Measurements from ENCODE around the gene CEP89.
"Not testable (repeated sequence)": the region's sequence is repeated elsewhere in the genome, so short reads cannot be mapped to it uniquely, and the experiment has no call there.

CEP89 gene

DNA sequence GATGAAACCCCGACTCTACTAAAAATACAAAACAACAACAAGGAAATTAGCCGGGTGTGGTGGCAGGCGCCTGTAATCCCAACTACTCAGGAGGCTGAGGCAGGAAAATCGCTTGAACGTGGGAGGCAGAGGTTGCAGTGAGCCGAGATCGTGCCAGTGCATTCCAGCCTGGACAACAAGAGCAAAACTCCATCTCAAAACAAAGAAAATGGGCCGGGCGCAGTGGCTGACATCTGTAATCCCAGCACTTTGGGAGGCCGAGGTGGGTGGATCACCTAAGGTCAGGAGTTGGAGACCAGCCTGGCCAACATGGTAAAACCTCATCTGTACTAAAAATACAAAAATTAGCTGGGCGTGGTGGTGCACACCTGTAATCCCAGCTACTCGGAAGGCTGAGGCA lies 139.7 kb downstream of the CEP89 start:
- DNase-seq: not testable (repeated sequence)

DNA sequence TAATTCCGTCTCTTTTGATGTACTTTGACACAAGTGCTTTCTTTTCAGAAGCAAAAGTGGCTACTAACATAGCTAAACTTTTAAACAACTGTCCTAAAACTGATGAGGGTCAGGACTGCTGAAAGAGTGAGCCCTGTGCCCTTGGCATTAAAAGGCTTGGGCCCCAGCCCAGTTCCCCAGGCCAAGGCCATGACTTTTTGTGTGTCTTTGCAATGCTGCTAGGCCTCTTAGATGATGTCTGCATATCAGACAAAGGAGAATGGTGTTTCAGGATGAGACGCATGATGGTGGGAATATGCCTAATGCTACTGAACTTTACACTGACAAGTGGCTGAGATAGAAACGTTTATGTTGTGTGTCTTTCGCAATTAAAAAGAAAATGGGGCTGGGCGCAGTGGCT lies 140.1 kb downstream of the CEP89 start:
- no peak for DNase-seq

DNA sequence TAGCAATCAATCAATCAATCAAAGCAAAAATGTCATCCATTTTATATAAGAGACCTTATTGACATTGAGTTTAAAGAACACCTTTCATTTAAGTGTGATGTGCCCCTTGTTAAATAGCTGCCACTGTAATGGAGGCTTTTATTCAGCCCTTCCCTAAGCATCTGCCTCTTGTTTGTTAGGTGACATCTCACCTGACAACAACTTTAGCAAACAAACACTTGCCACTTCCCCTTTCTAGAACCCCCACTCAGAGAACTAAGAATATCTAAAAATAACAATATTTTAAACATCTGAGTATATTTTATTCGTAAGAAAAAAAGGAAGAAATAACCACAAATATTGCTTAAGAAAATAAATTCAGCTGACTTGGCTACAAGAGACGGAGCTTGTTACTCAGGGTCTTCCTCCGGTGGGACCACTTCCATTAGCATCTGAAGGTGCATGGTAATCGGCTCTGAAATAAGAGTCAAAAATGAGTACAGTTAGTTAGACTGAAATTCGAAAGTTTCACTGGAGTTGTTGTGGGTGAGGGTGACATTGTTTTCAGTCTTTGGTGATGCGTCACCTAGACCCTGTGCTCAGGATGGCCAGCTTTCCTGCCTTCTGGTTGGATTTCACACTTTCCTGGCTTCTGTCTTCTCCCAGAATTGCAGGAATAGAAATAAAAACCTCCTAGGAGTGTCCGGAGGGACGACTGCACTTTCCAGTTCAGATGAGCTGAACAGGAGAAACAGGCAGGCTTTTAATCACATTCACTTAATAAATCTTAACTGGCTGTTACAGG lies 141.3 kb downstream of the CEP89 start:
- DNase-seq: no peak

GRCh38 chr19:32829345-32829896 lies 142.3 kb downstream of the CEP89 start:
- DNase-seq: no peak

DNA sequence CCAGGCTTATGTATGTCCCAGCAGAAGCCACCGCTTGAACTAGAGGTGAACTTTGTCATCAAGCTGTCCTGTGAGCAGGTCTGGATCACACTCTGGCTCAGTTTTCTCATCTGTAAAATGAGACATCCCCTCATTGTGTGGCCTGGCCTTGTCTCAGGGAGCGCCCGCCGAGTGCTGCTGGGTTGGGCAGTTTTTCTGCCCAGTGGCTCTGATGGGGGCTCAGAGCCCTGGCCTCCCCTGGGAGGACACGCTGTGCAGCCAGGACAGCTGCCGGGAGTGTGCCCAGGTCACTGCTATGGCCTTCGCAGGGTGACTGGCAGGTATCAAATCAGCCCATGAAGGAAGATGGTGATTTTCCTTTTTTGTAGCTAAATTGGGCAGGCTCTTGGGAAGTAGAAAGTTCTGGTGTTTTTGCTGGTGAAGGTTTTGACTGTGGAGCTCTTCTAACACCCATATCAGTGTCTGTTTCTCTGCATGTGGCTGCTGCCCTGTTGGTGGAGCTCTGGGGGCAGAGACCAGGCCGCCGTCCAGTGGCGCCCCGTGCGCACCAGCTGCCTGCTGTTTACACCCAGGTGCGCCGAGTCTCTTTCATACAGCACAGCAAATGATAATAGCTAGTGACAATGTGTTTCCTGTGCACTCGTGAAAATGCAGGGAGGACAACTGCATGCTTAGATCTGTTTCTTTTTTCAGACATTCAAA lies 143.0 kb downstream of the CEP89 start:
- no peak for DNase-seq

DNA sequence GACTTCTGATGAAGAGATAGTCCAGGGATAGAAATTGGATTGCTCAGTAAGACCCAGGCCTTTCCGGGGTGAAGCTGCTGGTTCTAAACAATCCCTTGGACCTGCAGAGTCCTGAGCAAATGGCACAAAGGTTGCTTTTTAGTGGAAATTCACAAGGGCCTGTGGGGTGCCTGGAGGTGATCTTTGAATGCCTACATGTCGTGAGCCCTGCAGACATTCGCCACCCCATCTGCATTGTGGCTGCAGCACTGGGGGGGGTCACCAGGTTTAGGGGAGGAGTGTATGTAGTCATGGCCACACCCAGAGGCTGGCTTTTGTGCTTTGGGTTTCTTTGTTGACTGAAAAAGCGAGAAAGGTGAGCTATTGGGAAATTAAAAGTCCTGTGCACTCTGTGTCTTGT lies 143.6 kb downstream of the CEP89 start:
- no peak for DNase-seq

Data from NCI-H2171 treated with DMSO at 0.1 percent for 48 hours (cell line).